HG02642 (cell line): ENCODE measurements around the gene FNIP2.

Experiments used
- ATAC-seq: cut with Tn5 transposase; IDR thresholded peaks from one replicate; pipeline ENCODE4 v1.9.1; 2021; ENCODE audit warnings: mild to moderate bottlenecking; ENCODE audit not compliant: unreplicated experiment, poor library complexity

FNIP2 gene

GRCh38 chr4:158760866-158761265, 8.0 kb upstream of the FNIP2 start:
- ATAC-seq = no peak

GRCh38 chr4:158762553-158762952, 6.3 kb upstream of the FNIP2 start:
- ATAC-seq = no peak

GRCh38 chr4:158763462-158763861, 5.4 kb upstream of the FNIP2 start:
- ATAC-seq = no peak

GRCh38 chr4:158766434-158767044, 2.3 kb upstream of the FNIP2 start:
- ATAC-seq = no peak

- no peak for ATAC-seq
These were observed 1.4 kb upstream of the FNIP2 start for GRCh38 chr4:158767451-158767850.

- peak; percentile 45 for ATAC-seq
These were observed 522 bp downstream of the FNIP2 start for GRCh38 chr4:158769175-158769921.

- ATAC-seq = no peak
These were observed 1.8 kb downstream of the FNIP2 start for GRCh38 chr4:158770671-158771070.

- no peak for ATAC-seq
These were observed 3.0 kb downstream of the FNIP2 start for GRCh38 chr4:158771776-158772175.

- ATAC-seq = no peak
These were observed 6.3 kb downstream of the FNIP2 start for GRCh38 chr4:158775091-158775651.

- no peak for ATAC-seq
These were observed 7.3 kb downstream of the FNIP2 start for GRCh38 chr4:158776106-158776505.

- ATAC-seq = peak; percentile 31
These were observed 8.8 kb downstream of the FNIP2 start for GRCh38 chr4:158777423-158778155.

- peak; percentile 99 for ATAC-seq
These were observed 9.4 kb downstream of the FNIP2 start for GRCh38 chr4:158778156-158778711.

- ATAC-seq = no peak
These were observed 9.9 kb downstream of the FNIP2 start for GRCh38 chr4:158778712-158779111.

- no peak for ATAC-seq
These were observed 13.1 kb downstream of the FNIP2 start for GRCh38 chr4:158781963-158782362.

- peak; percentile 37 for ATAC-seq
These were observed 13.9 kb downstream of the FNIP2 start for GRCh38 chr4:158782551-158783360.

GRCh38 chr4:158783785-158784184, 15.0 kb downstream of the FNIP2 start:
- ATAC-seq = no peak

GRCh38 chr4:158785718-158786117, 16.9 kb downstream of the FNIP2 start:
- ATAC-seq = no peak

GRCh38 chr4:158786121-158786601, 17.3 kb downstream of the FNIP2 start:
- no peak for ATAC-seq

- no peak for ATAC-seq
These were observed 18.1 kb downstream of the FNIP2 start for GRCh38 chr4:158786955-158787354.
